HUES48 (cell line): ENCODE measurements around the gene RUNX2.

Experiments
- H3K27ac ChIP-seq: one replicate; pipeline ENCODE4 v1.7.0; 2013; ENCODE audit warnings: low read depth, low read length, inconsistent platforms
- H3K27me3 ChIP-seq: 2 replicates; pipeline ENCODE4 v1.6.1; 2013; ENCODE audit warnings: mild to moderate bottlenecking, low read length; ENCODE audit not compliant: control insufficient read depth, insufficient read depth
- H3K36me3 ChIP-seq: 2 replicates; pipeline ENCODE4 v1.6.1; 2013; ENCODE audit warnings: low read length; ENCODE audit not compliant: control insufficient read depth, insufficient read depth
- H3K4me1 ChIP-seq: 2 replicates; pipeline ENCODE4 v1.6.1; 2013; ENCODE audit warnings: mild to moderate bottlenecking, low read length; ENCODE audit not compliant: control insufficient read depth, insufficient read depth
- H3K4me3 ChIP-seq: 2 replicates; pipeline ENCODE4 v1.5.1; 2013; ENCODE audit warnings: mild to moderate bottlenecking, low read depth, low read length
- H3K9ac ChIP-seq: 2 replicates; pipeline ENCODE4 v1.6.1; 2013; ENCODE audit warnings: mild to moderate bottlenecking, low read depth, low read length, moderate library complexity
- H3K9me3 ChIP-seq: 2 replicates; pipeline ENCODE4 v1.6.1; 2013; ENCODE audit warnings: low read length; ENCODE audit not compliant: control insufficient read depth, insufficient read depth

RUNX2 gene

GRCh38 chr6:45610832-45611231 is 282.7 kb downstream of the RUNX2 start:
- Histone ChIP-seq H3K4me3 (no peak overlapping the region), H3K27ac (no peak overlapping the region), H3K9me3 (no peaks in the 10 kb centered on the region), H3K27me3 (no peaks in the 10 kb centered on the region), H3K36me3 (no peaks in the 10 kb centered on the region), H3K9ac (no peak overlapping the region), H3K4me1 (no peaks in the 10 kb centered on the region)

GRCh38 chr6:45611491-45611890 is 283.4 kb downstream of the RUNX2 start:
- no peaks in the 10 kb centered on the region for H3K4me1 ChIP-seq
- no peaks in the 10 kb centered on the region for H3K36me3 ChIP-seq
- H3K27me3 ChIP-seq: no peaks in the 10 kb centered on the region
- H3K4me3 ChIP-seq: no peak overlapping the region
- no peak overlapping the region for H3K9ac ChIP-seq
- no peak overlapping the region for H3K27ac ChIP-seq
- no peaks in the 10 kb centered on the region for H3K9me3 ChIP-seq

- no peaks in the 10 kb centered on the region for H3K36me3 ChIP-seq
- no peaks in the 10 kb centered on the region for H3K9me3 ChIP-seq
- no peak overlapping the region for H3K9ac ChIP-seq
- H3K27ac ChIP-seq: no peak overlapping the region
- H3K27me3 ChIP-seq: no peaks in the 10 kb centered on the region
- 0 out of 2 replicates have a peak, but pooled peaks cover 7% of the 10 kb centered on the region for H3K4me1 ChIP-seq
- H3K4me3 ChIP-seq: no peak overlapping the region
Measured at GRCh38 chr6:45613656-45614055, 285.5 kb downstream of the RUNX2 start.

- no peaks in the 10 kb centered on the region for H3K36me3 ChIP-seq
- H3K27ac ChIP-seq: no peak overlapping the region
Measured at GRCh38 chr6:45614488-45615285, 286.6 kb downstream of the RUNX2 start.

GRCh38 chr6:45616209-45616608 is 288.1 kb downstream of the RUNX2 start:
- Histone ChIP-seq H3K4me3 (no peak overlapping the region), H3K27ac (no peak overlapping the region), H3K36me3 (no peaks in the 10 kb centered on the region), H3K9me3 (no peaks in the 10 kb centered on the region), H3K27me3 (no peaks in the 10 kb centered on the region), H3K4me1 (0 out of 2 replicates have a peak, but pooled peaks cover 7% of the 10 kb centered on the region), H3K9ac (no peak overlapping the region)

More at GRCh38 chr6:45614488-45615285, 286.6 kb downstream of the RUNX2 start:
- H3K9ac ChIP-seq: no peak overlapping the region
- H3K27me3 ChIP-seq: no peaks in the 10 kb centered on the region
- 0 out of 2 replicates have a peak, but pooled peaks cover 7% of the 10 kb centered on the region for H3K4me1 ChIP-seq
- no peaks in the 10 kb centered on the region for H3K9me3 ChIP-seq
- H3K4me3 ChIP-seq: no peak overlapping the region

GRCh38 chr6:45617441-45617840 is 289.3 kb downstream of the RUNX2 start:
- Histone ChIP-seq H3K9me3 (no peaks in the 10 kb centered on the region), H3K9ac (no peak overlapping the region), H3K27ac (no peak overlapping the region), H3K27me3 (no peaks in the 10 kb centered on the region), H3K4me1 (0 out of 2 replicates have a peak, but pooled peaks cover 7% of the 10 kb centered on the region), H3K4me3 (no peak overlapping the region), H3K36me3 (no peaks in the 10 kb centered on the region)

GRCh38 chr6:45618259-45618658 is 290.1 kb downstream of the RUNX2 start:
- 0 out of 2 replicates have a peak, but pooled peaks cover 7% of the 10 kb centered on the region for H3K4me1 ChIP-seq
- no peaks in the 10 kb centered on the region for H3K9me3 ChIP-seq
- no peaks in the 10 kb centered on the region for H3K27me3 ChIP-seq
- H3K27ac ChIP-seq: no peak overlapping the region
- no peak overlapping the region for H3K9ac ChIP-seq
- no peaks in the 10 kb centered on the region for H3K36me3 ChIP-seq
- H3K4me3 ChIP-seq: no peak overlapping the region

- no peaks in the 10 kb centered on the region for H3K27me3 ChIP-seq
- no peak overlapping the region for H3K27ac ChIP-seq
- H3K9me3 ChIP-seq: no peaks in the 10 kb centered on the region
- H3K9ac ChIP-seq: no peak overlapping the region
- H3K4me3 ChIP-seq: no peak overlapping the region
- H3K4me1 ChIP-seq: 0 out of 2 replicates have a peak, but pooled peaks cover 7% of the 10 kb centered on the region
- no peaks in the 10 kb centered on the region for H3K36me3 ChIP-seq
Measured at GRCh38 chr6:45619211-45619760, 291.2 kb downstream of the RUNX2 start.

GRCh38 chr6:45619994-45620471 is 291.9 kb downstream of the RUNX2 start:
- 0 out of 2 replicates have a peak, but pooled peaks cover 7% of the 10 kb centered on the region for H3K4me1 ChIP-seq
- no peak overlapping the region for H3K4me3 ChIP-seq
- H3K27ac ChIP-seq: no peak overlapping the region

GRCh38 chr6:45624228-45624627 is 296.1 kb downstream of the RUNX2 start:
- H3K9ac ChIP-seq: no peak overlapping the region
- H3K4me1 ChIP-seq: no peaks in the 10 kb centered on the region
- no peaks in the 10 kb centered on the region for H3K27me3 ChIP-seq
- H3K4me3 ChIP-seq: no peak overlapping the region
- H3K36me3 ChIP-seq: no peaks in the 10 kb centered on the region
- no peak overlapping the region for H3K27ac ChIP-seq
- no peaks in the 10 kb centered on the region for H3K9me3 ChIP-seq

More at GRCh38 chr6:45619994-45620471, 291.9 kb downstream of the RUNX2 start:
- no peak overlapping the region for H3K9ac ChIP-seq
- no peaks in the 10 kb centered on the region for H3K27me3 ChIP-seq
- no peaks in the 10 kb centered on the region for H3K9me3 ChIP-seq
- H3K36me3 ChIP-seq: no peaks in the 10 kb centered on the region

GRCh38 chr6:45625191-45625664 is 297.1 kb downstream of the RUNX2 start:
- no peaks in the 10 kb centered on the region for H3K9me3 ChIP-seq
- no peaks in the 10 kb centered on the region for H3K4me1 ChIP-seq
- H3K9ac ChIP-seq: no peak overlapping the region
- H3K4me3 ChIP-seq: no peak overlapping the region
- no peak overlapping the region for H3K27ac ChIP-seq
- H3K36me3 ChIP-seq: no peaks in the 10 kb centered on the region
- H3K27me3 ChIP-seq: no peaks in the 10 kb centered on the region
